ENCODE results near the gene PTPRM.

GRCh38 chr18:7579918-7580542 is 12.9 kb downstream of the PTPRM start:
- TF ChIP-seq SMC3 (IDR thresholded peaks at IDR 0.05; ENCODE audit: low read depth, low read length), result no peak
- TF ChIP-seq NRF1 (IDR thresholded peaks at IDR 0.05; ENCODE audit: low read depth, low read length), result no peak
- TF ChIP-seq, protein P1, sequence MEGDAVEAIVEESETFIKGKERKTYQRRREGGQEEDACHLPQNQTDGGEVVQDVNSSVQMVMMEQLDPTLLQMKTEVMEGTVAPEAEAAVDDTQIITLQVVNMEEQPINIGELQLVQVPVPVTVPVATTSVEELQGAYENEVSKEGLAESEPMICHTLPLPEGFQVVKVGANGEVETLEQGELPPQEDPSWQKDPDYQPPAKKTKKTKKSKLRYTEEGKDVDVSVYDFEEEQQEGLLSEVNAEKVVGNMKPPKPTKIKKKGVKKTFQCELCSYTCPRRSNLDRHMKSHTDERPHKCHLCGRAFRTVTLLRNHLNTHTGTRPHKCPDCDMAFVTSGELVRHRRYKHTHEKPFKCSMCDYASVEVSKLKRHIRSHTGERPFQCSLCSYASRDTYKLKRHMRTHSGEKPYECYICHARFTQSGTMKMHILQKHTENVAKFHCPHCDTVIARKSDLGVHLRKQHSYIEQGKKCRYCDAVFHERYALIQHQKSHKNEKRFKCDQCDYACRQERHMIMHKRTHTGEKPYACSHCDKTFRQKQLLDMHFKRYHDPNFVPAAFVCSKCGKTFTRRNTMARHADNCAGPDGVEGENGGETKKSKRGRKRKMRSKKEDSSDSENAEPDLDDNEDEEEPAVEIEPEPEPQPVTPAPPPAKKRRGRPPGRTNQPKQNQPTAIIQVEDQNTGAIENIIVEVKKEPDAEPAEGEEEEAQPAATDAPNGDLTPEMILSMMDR (IDR thresholded peaks at IDR 0.05), result no peak
